Measurements from ENCODE around the gene DLGAP5. TPM values are rescaled to one million over a fixed set of nuclear protein-coding genes. Genes with fewer than 3 reads are reported as not detected.

The DLGAP5 gene
- total and polyA plus RNA-seq, 2 of the 13 experiments (the other 11 are each of a cell fraction or from before 2014, with no cell fraction given), result 7.7 to 55.8 TPM

- TF ChIP-seq SNAPC4 (CRISPR knock-in tag; IDR thresholded peaks at IDR 0.05) (no peak), SOX5 (CRISPR knock-in tag; IDR thresholded peaks at IDR 0.05; ENCODE audit: borderline replicate concordance) (0 out of 2 replicates have a peak, but pooled peaks have one; percentile 24), ZNF780A (CRISPR knock-in tag; IDR thresholded peaks at IDR 0.05) (no peak), EHMT2 (IDR thresholded peaks at IDR 0.05; ENCODE audit: borderline replicate concordance, low read depth, low read length) (no peak), FOSL2 (CRISPR knock-in tag; IDR thresholded peaks at IDR 0.05) (no peak), FOXA1 (IDR thresholded peaks at IDR 0.05) (no peak), FOXA1 (CRISPR knock-in tag; IDR thresholded peaks at IDR 0.05) (no peak), MIER2 (CRISPR knock-in tag; IDR thresholded peaks at IDR 0.05) (no peak)
- TF ChIP-seq, protein P1, sequence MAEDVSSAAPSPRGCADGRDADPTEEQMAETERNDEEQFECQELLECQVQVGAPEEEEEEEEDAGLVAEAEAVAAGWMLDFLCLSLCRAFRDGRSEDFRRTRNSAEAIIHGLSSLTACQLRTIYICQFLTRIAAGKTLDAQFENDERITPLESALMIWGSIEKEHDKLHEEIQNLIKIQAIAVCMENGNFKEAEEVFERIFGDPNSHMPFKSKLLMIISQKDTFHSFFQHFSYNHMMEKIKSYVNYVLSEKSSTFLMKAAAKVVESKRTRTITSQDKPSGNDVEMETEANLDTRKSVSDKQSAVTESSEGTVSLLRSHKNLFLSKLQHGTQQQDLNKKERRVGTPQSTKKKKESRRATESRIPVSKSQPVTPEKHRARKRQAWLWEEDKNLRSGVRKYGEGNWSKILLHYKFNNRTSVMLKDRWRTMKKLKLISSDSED (CRISPR knock-in tag; IDR thresholded peaks at IDR 0.05), result no peak
These were observed 61.8 kb downstream of the DLGAP5 start (continued) for GRCh38 chr14:55129428-55130195.
